Mammary epithelial cell (primary cell): Measurements from ENCODE around the gene ARHGEF40.

Source experiments
- CTCF ChIP-seq, 2 donors: IDR thresholded peaks in 1 of 2; conservative IDR thresholded peaks in 1 of 2; 2 replicates each; pipeline ENCODE4 v1.5.1; 2011 to 2012; ENCODE audit warnings: inconsistent platforms in 2 of 2, low read length in 2 of 2, mild to moderate bottlenecking in 2 of 2, control low read depth in 1 of 2, low read depth in 1 of 2; ENCODE audit not compliant: insufficient read depth in 1 of 2; ENCODE audit errors: extremely low read depth in 1 of 2
- EZH2 ChIP-seq: IDR thresholded peaks from 2 replicates; pipeline ENCODE4 v1.6.1; 2012; ENCODE audit warnings: low read length, inconsistent platforms, borderline replicate concordance

- TF ChIP-seq CTCF (conservative IDR thresholded peaks at IDR 0.05 in 1 of 2, IDR thresholded peaks at IDR 0.05 in 1 of 2; ENCODE audit: extremely low read depth in 1 of 2, insufficient read depth in 1 of 2, low read depth in 1 of 2, low read length in 2 of 2) (no peak), EZH2 (no peak)
These were observed 21.7 kb downstream of the ARHGEF40 start for GRCh38 chr14:21091821-21092272.
